ENCODE results near the gene MTHFD2L.

DNA sequence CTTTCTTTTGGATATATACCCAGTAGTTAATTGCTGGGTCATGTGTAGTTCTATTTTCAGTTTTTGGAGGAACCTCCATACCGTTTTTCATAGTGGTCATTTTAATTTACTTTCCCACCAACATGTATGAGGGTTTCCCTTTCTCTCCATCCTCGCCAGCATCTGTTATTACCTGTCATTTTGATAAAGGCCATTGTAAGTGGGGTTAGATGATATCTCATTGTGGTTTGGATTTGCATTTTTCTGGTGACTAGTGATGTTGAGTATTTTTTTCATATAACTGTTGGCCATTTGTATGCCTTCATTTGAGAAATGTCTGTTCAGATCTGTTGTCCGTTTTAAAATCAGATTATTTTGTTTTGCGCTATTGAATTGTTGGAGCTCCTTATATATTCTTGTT lies 30.2 kb upstream of the MTHFD2L start:
- TF ChIP-seq EZH2 (IDR thresholded peaks at IDR 0.05) (no peak), POLR2AphosphoS5 (IDR thresholded peaks at IDR 0.05; ENCODE audit: borderline replicate concordance, low read depth, low read length) (no peak), FOXP2 (optimal IDR thresholded peaks at IDR 0.05; ENCODE audit: control extremely low read depth, extremely low read length, insufficient read depth) (no peak)
